Aorta (tissue), 5 donors: Measurements from ENCODE around the gene AGXT. TPM values are rescaled to one million over a fixed set of nuclear protein-coding genes. Genes with fewer than 3 reads are reported as not detected.

Experiments used
- ATAC-seq: fragments of 200-7000 bp; cut with Tn5 transposase; one replicate; pipeline ENCODE4 v1.9.1; 2022; ENCODE audit warnings: moderate library complexity; ENCODE audit not compliant: low FRiP score
- DNase-seq, 2 donors: peaks; one replicate each; pipeline ENCODE4 v3.0.0-alpha.2; 2020
- H3K27ac ChIP-seq, 2 donors: one replicate each; pipeline ENCODE4 v1.5.1; 2013; ENCODE audit warnings: low read length in 2 of 2, mild to moderate bottlenecking in 2 of 2, moderate library complexity in 2 of 2, control low read depth in 1 of 2, inconsistent platforms in 1 of 2, low read depth in 1 of 2
- H3K27me3 ChIP-seq, 2 donors: one replicate each; pipeline ENCODE4 v1.6.1; 2013; ENCODE audit warnings: control low read depth in 1 of 2, low read length in 1 of 2, mild to moderate bottlenecking in 1 of 2, moderate library complexity in 1 of 2; ENCODE audit not compliant: insufficient read depth in 2 of 2, control insufficient read depth in 1 of 2
- H3K36me3 ChIP-seq, 2 donors: one replicate each; pipeline ENCODE4 v1.6.1; 2013; ENCODE audit warnings: control low read depth in 1 of 2, low read length in 1 of 2, mild to moderate bottlenecking in 1 of 2; ENCODE audit not compliant: insufficient read depth in 2 of 2, control insufficient read depth in 1 of 2
- H3K4me1 ChIP-seq, 2 donors: one replicate each; pipeline ENCODE4 v1.6.1; 2013; ENCODE audit warnings: low read length in 2 of 2, control low read depth in 1 of 2, mild to moderate bottlenecking in 1 of 2, moderate library complexity in 1 of 2; ENCODE audit not compliant: insufficient read depth in 2 of 2, control insufficient read depth in 1 of 2
- H3K4me3 ChIP-seq, 2 donors: one replicate each; pipeline ENCODE4 v1.5.1; 2013; ENCODE audit warnings: low read length in 2 of 2, control low read depth in 1 of 2, mild to moderate bottlenecking in 1 of 2
- H3K9me3 ChIP-seq: one replicate; pipeline ENCODE4 v1.6.1; 2013; ENCODE audit warnings: mild to moderate bottlenecking, low read length; ENCODE audit not compliant: control insufficient read depth
- WGBS, 2 donors: extraction: QIAGEN DNeasy Blood & Tissue Kit; methylation state at CpG; one replicate each; pipeline ENCODE4 v1.1.7; 2013; 5-methylcytosine and 5-hydroxymethylcytosine counted together
- intact Hi-C, 2 donors: fragments of 100-400 bp; cut with DNase I; formaldehyde crosslinking; loops; one replicate each; pipeline versions ENCODE4 v1.14.2 to v1.15.0; 2022
- polyA plus RNA-seq, 2 donors: library from polyadenylated mRNA; stranded (reverse); fragments of 200-250 nt; gene quantifications; one replicate each; pipeline ENCODE4 v1.2.3, GENCODE V29; 2013
- total RNA-seq, 2 donors: library from RNA; stranded (reverse); fragmentation: NEBNext Ultra II Directional; extraction: Animal tissue kit (Norgen Biotek cat#: 25700); gene quantifications; one replicate each; pipeline ENCODE4 v1.2.1, GENCODE V29; 2021
- donor health status: healthy with polysubstance abuse.
- donor health status: Bipolar disorder and iron deficiency.
- donor health status: DM: no; HTN: no; CAD: no.
- donor health status: DM: no; HTN: no; CAD: no.
- donor health status: DM: yes; HTN: yes; CAD: no.

The AGXT gene
- total and polyA plus RNA-seq, 4 donors: not detected

GRCh38 chr2:240925568-240926515 lies 57.2 kb downstream of the AGXT start:
- H3K4me3 ChIP-seq: no peak overlapping the region
- no peaks in the 10 kb centered on the region for H3K4me1 ChIP-seq
- peaks cover 3% of the 10 kb centered on the region for H3K9me3 ChIP-seq
- ATAC-seq (no peak), DNase-seq (peak; percentile 44 to 72)
- H3K27ac ChIP-seq: no peak overlapping the region
- intact Hi-C loops: no loop called here
- no peaks in the 10 kb centered on the region for H3K36me3 ChIP-seq
- 82 to 85% methylated on average over 29 of the region's 29 CpGs for WGBS, 2 donors
- no peaks in the 10 kb centered on the region for H3K27me3 ChIP-seq

GRCh38 chr2:240926516-240927389 lies 58.1 kb downstream of the AGXT start:
- Histone ChIP-seq H3K27ac (no peak overlapping the region), H3K27me3 (no peaks in the 10 kb centered on the region), H3K9me3 (peaks cover 3% of the 10 kb centered on the region), H3K4me3 (no peak overlapping the region), H3K36me3 (no peaks in the 10 kb centered on the region), H3K4me1 (no peaks in the 10 kb centered on the region)
- peak; percentile 20 for ATAC-seq
- WGBS, 2 donors: 43 to 54% methylated on average over 38 of the region's 38 CpGs
- intact Hi-C loops: no loop called here
- DNase-seq: peak; percentile 48 to 77

GRCh38 chr2:240927390-240927781 lies 58.8 kb downstream of the AGXT start:
- ATAC-seq: no peak
- no peaks in the 10 kb centered on the region for H3K4me1 ChIP-seq
- H3K27me3 ChIP-seq: no peaks in the 10 kb centered on the region
- intact Hi-C loops: no loop called here
- no peaks in the 10 kb centered on the region for H3K36me3 ChIP-seq
- WGBS, 2 donors: 81 to 89% methylated on average over 7 of the region's 7 CpGs
- peaks cover 3% of the 10 kb centered on the region for H3K9me3 ChIP-seq
- no peak overlapping the region for H3K27ac ChIP-seq
- no peak overlapping the region for H3K4me3 ChIP-seq
- DNase-seq: no peak

- DNase-seq (peak in 1 of 2 donors; percentile 38), ATAC-seq (no peak)
- H3K4me1 ChIP-seq: no peaks in the 10 kb centered on the region
- WGBS, 2 donors: 87 to 93% methylated on average over 24 of the region's 24 CpGs
- intact Hi-C loops: no loop called here
- no peaks in the 10 kb centered on the region for H3K27me3 ChIP-seq
- H3K4me3 ChIP-seq: no peak overlapping the region
- H3K9me3 ChIP-seq: peaks cover 3% of the 10 kb centered on the region
- H3K36me3 ChIP-seq: no peaks in the 10 kb centered on the region
- H3K27ac ChIP-seq: no peak overlapping the region
Measured at GRCh38 chr2:240928476-240929363, 60.1 kb downstream of the AGXT start.

GRCh38 chr2:240929364-240930095 lies 60.9 kb downstream of the AGXT start:
- WGBS, 2 donors: 74 to 75% methylated on average over 10 of the region's 10 CpGs
- no peaks in the 10 kb centered on the region for H3K36me3 ChIP-seq
- no peaks in the 10 kb centered on the region for H3K4me1 ChIP-seq
- H3K4me3 ChIP-seq: no peak overlapping the region
- H3K27ac ChIP-seq: no peak overlapping the region
- peaks cover 3% of the 10 kb centered on the region for H3K9me3 ChIP-seq
- intact Hi-C loops: no loop called here
- ATAC-seq: no peak
- peak in 1 of 2 donors; percentile 55 for DNase-seq
- H3K27me3 ChIP-seq: no peaks in the 10 kb centered on the region

Other genes starting within 250 kb of the AGXT start
- gene GPR35, start 243.3 kb upstream of the AGXT start, total RNA-seq: 1 to 10 TPM; 2.1 to 3.9 TPM
- 10 to 100 TPM; 10.1 to 14.5 TPM for gene GPR35, start 243.3 kb upstream of the AGXT start, polyA plus RNA-seq
- not detected for gene AQP12B, start 185.9 kb upstream of the AGXT start, total RNA-seq
- gene AQP12B, start 185.9 kb upstream of the AGXT start, polyA plus RNA-seq: under 1 TPM in 1 of 2 donors, not detected in 1; 0.38 TPM
- gene AQP12A, start 177.0 kb upstream of the AGXT start, total RNA-seq: not detected
- gene AQP12A, start 177.0 kb upstream of the AGXT start, polyA plus RNA-seq: 1 to 10 TPM in 1 of 2 donors, not detected in 1; 2.5 TPM
- under 1 TPM; 0.72 to 0.78 TPM for gene KIF1A, start 48.6 kb upstream of the AGXT start, total RNA-seq
- gene KIF1A, start 48.6 kb upstream of the AGXT start, polyA plus RNA-seq: under 1 TPM in 1 of 2 donors, not detected in 1; 0.25 TPM
- gene MAB21L4, start 27.3 kb downstream of the AGXT start, total RNA-seq: not detected
- 1 to 10 TPM in 1 of 2 donors, not detected in 1; 5.5 TPM for gene MAB21L4, start 27.3 kb downstream of the AGXT start, polyA plus RNA-seq
- gene CROCC2, start 37.5 kb downstream of the AGXT start, total RNA-seq: under 1 TPM; 0.13 to 0.45 TPM
- not detected for gene CROCC2, start 37.5 kb downstream of the AGXT start, polyA plus RNA-seq
- 100 to 1,000 TPM; 108 to 149 TPM for gene SNED1, start 129.8 kb downstream of the AGXT start, total RNA-seq
- 10 to 100 TPM in 1 of 2 donors, 1 to 10 TPM in 1; 5.9 to 27.3 TPM for gene SNED1, start 129.8 kb downstream of the AGXT start, polyA plus RNA-seq
- 10 to 100 TPM; 24.4 to 36.4 TPM for gene MTERF4, start 233.5 kb downstream of the AGXT start, total RNA-seq
- gene MTERF4, start 233.5 kb downstream of the AGXT start, polyA plus RNA-seq: 10 to 100 TPM; 26.3 to 38.4 TPM